Activated T-cell treated with anti-CD3 and anti-CD28 coated beads, Interleukin-2, amount 50 U/mL, for 72 hours (primary cell): Measurements from ENCODE around the gene CX3CL1. TPM values are rescaled to one million over a fixed set of nuclear protein-coding genes. Genes with fewer than 3 reads are reported as not detected.

ENCODE experiments used
- ATAC-seq, 2 donors: fragments of 150-1000 bp; cut with Tn5 transposase; replicated peaks in 1 of 2; 2 replicates each; pipeline ENCODE4 v1.10.0; 2021; ENCODE audit warnings: moderate library complexity in 2 of 2, mild to moderate bottlenecking in 1 of 2
- DNase-seq, 2 donors: peaks; one replicate each; pipeline ENCODE4 v3.0.0; 2021 to 2022; ENCODE audit warnings: mixed read lengths in 1 of 2
- H3K27ac Mint-ChIP-seq: one replicate; pipeline ENCODE4 v1.8.0; 2022; ENCODE audit warnings: mild to moderate bottlenecking, moderate library complexity, mixed read lengths
- H3K27me3 Mint-ChIP-seq: one replicate; pipeline ENCODE4 v1.8.0; 2022; ENCODE audit warnings: low read depth, mixed read lengths
- H3K36me3 Mint-ChIP-seq, 2 donors: one replicate each; pipeline ENCODE4 v1.8.0; 2022; ENCODE audit warnings: mixed read lengths in 2 of 2, mild to moderate bottlenecking in 1 of 2; ENCODE audit not compliant: insufficient read depth in 2 of 2
- H3K4me1 Mint-ChIP-seq: one replicate; pipeline ENCODE4 v1.8.0; 2022; ENCODE audit warnings: low read depth, mixed read lengths
- H3K4me3 Mint-ChIP-seq, 2 donors: one replicate each; pipeline ENCODE4 v1.8.0; 2022; ENCODE audit warnings: mild to moderate bottlenecking in 2 of 2, mixed read lengths in 2 of 2, moderate library complexity in 2 of 2
- H3K9me3 Mint-ChIP-seq, 2 donors: one replicate each; pipeline ENCODE4 v1.8.0; 2022; ENCODE audit warnings: mixed read lengths in 2 of 2
- total RNA-seq, 2 donors: library from RNA; stranded (reverse); gene quantifications; one replicate each; pipeline ENCODE4 v1.2.3, GENCODE V29; 2022

CX3CL1 gene
- total RNA-seq, 2 donors from 2014 or later: not detected

- no peak overlapping the region for H3K4me3 Mint-ChIP-seq
- H3K9me3 Mint-ChIP-seq: peaks cover 0 to 2% of the 10 kb centered on the region in 2 donors
- H3K36me3 Mint-ChIP-seq: no peaks in the 10 kb centered on the region
- no peak overlapping the region for H3K27ac Mint-ChIP-seq
- DNase-seq: no peak
- ATAC-seq: no peak
- peaks cover 14% of the 10 kb centered on the region for H3K27me3 Mint-ChIP-seq
- H3K4me1 Mint-ChIP-seq: peaks cover 41% of the 10 kb centered on the region
These were observed 8.6 kb downstream of the CX3CL1 start for GRCh38 chr16:57380671-57381462.

GRCh38 chr16:57381791-57382534 lies 9.7 kb downstream of the CX3CL1 start:
- H3K4me1 Mint-ChIP-seq: peaks cover 30% of the 10 kb centered on the region
- no peaks in the 10 kb centered on the region for H3K9me3 Mint-ChIP-seq
- no peaks in the 10 kb centered on the region for H3K36me3 Mint-ChIP-seq
- H3K4me3 Mint-ChIP-seq: no peak overlapping the region
- no peak overlapping the region for H3K27ac Mint-ChIP-seq
- no peak for DNase-seq
- no peak for ATAC-seq
- peaks cover 6% of the 10 kb centered on the region for H3K27me3 Mint-ChIP-seq

GRCh38 chr16:57382535-57383275 lies 10.4 kb downstream of the CX3CL1 start:
- H3K9me3 Mint-ChIP-seq: no peaks in the 10 kb centered on the region
- H3K27me3 Mint-ChIP-seq: peaks cover 6% of the 10 kb centered on the region
- DNase-seq: no peak
- H3K36me3 Mint-ChIP-seq: no peaks in the 10 kb centered on the region
- ATAC-seq: no peak
- H3K4me3 Mint-ChIP-seq: no peak overlapping the region
- peaks cover 27% of the 10 kb centered on the region for H3K4me1 Mint-ChIP-seq
- H3K27ac Mint-ChIP-seq: no peak overlapping the region

GRCh38 chr16:57383276-57384247 lies 11.3 kb downstream of the CX3CL1 start:
- Mint-ChIP-seq H3K4me1 (peaks cover 22% of the 10 kb centered on the region), H3K36me3 (no peaks in the 10 kb centered on the region), H3K9me3 (no peaks in the 10 kb centered on the region), H3K27ac (no peak overlapping the region), H3K4me3 (no peak overlapping the region), H3K27me3 (peaks cover 6% of the 10 kb centered on the region)
- no peak for DNase-seq
- no peak for ATAC-seq

- Mint-ChIP-seq H3K36me3 (no peaks in the 10 kb centered on the region), H3K9me3 (no peaks in the 10 kb centered on the region), H3K27ac (no peak overlapping the region), H3K4me3 (no peak overlapping the region), H3K4me1 (peaks cover 24% of the 10 kb centered on the region), H3K27me3 (peaks cover 12% of the 10 kb centered on the region)
- DNase-seq (no peak), ATAC-seq (no peak)
These were observed 12.2 kb downstream of the CX3CL1 start for GRCh38 chr16:57384248-57385070.

GRCh38 chr16:57385083-57385482 lies 12.8 kb downstream of the CX3CL1 start:
- ATAC-seq: no peak
- peaks cover 24% of the 10 kb centered on the region for H3K4me1 Mint-ChIP-seq
- H3K27me3 Mint-ChIP-seq: peaks cover 18% of the 10 kb centered on the region
- no peak overlapping the region for H3K27ac Mint-ChIP-seq
- H3K36me3 Mint-ChIP-seq: no peaks in the 10 kb centered on the region
- H3K9me3 Mint-ChIP-seq: no peaks in the 10 kb centered on the region
- DNase-seq: no peak
- H3K4me3 Mint-ChIP-seq: no peak overlapping the region

- H3K4me1 Mint-ChIP-seq: peaks cover 15% of the 10 kb centered on the region
- H3K36me3 Mint-ChIP-seq: no peaks in the 10 kb centered on the region
- peaks cover 18% of the 10 kb centered on the region for H3K27me3 Mint-ChIP-seq
- no peak for ATAC-seq
- H3K4me3 Mint-ChIP-seq: no peak overlapping the region
- H3K27ac Mint-ChIP-seq: no peak overlapping the region
- DNase-seq: no peak
- no peaks in the 10 kb centered on the region for H3K9me3 Mint-ChIP-seq
These were observed 14.2 kb downstream of the CX3CL1 start for GRCh38 chr16:57386381-57386951.

- peak overlapping the region; percentile 23 to 43 for H3K4me3 Mint-ChIP-seq
- no peaks in the 10 kb centered on the region for H3K9me3 Mint-ChIP-seq
- DNase-seq: no peak
- ATAC-seq: peak; percentile 41 to 61
- H3K4me1 Mint-ChIP-seq: peaks cover 11% of the 10 kb centered on the region
- H3K27ac Mint-ChIP-seq: peak overlapping the region; percentile 72
- peaks cover 18% of the 10 kb centered on the region for H3K27me3 Mint-ChIP-seq
- H3K36me3 Mint-ChIP-seq: no peaks in the 10 kb centered on the region
These were observed 15.5 kb downstream of the CX3CL1 start for GRCh38 chr16:57387598-57388354.

- Mint-ChIP-seq H3K4me1 (peaks cover 11% of the 10 kb centered on the region), H3K9me3 (no peaks in the 10 kb centered on the region), H3K27ac (peak overlapping the region; percentile 41), H3K36me3 (no peaks in the 10 kb centered on the region), H3K27me3 (peaks cover 18% of the 10 kb centered on the region), H3K4me3 (peak overlapping the region; percentile 4 to 20)
- ATAC-seq: peak; percentile 46 to 78
- peak in 1 of 2 donors; percentile 14 for DNase-seq
These were observed 16.2 kb downstream of the CX3CL1 start for GRCh38 chr16:57388359-57389086.

GRCh38 chr16:57389087-57389468 lies 16.8 kb downstream of the CX3CL1 start:
- Mint-ChIP-seq H3K27ac (no peak overlapping the region), H3K36me3 (no peaks in the 10 kb centered on the region), H3K27me3 (peaks cover 18% of the 10 kb centered on the region), H3K9me3 (no peaks in the 10 kb centered on the region), H3K4me3 (no peak overlapping the region), H3K4me1 (peaks cover 11% of the 10 kb centered on the region)
- DNase-seq (no peak), ATAC-seq (no peak)
